MM.1S (cell line): Measurements from ENCODE around the gene MYO1G.

Source experiments
- CTCF ChIP-seq: fragments of 300-600 bp; sonication (generic); IDR thresholded peaks from 2 replicates; pipeline ENCODE4 v1.5.1; 2016; ENCODE audit warnings: antibody characterized with exemption, low read length, mixed read lengths
- EZH2 ChIP-seq: fragments of 300-600 bp; sonication (generic); optimal IDR thresholded peaks from 2 replicates; pipeline ENCODE3; 2017; ENCODE audit warnings: low read depth, mild to moderate bottlenecking, antibody characterized with exemption, low read length, mixed read lengths
- EZH2phosphoT487 ChIP-seq: fragments of 300-600 bp; sonication (generic); IDR thresholded peaks from 2 replicates; pipeline ENCODE4 v1.6.1; 2018; ENCODE audit warnings: antibody characterized with exemption, low read length

GRCh38 chr7:44970523-44971051, 8.2 kb downstream of the MYO1G start:
- TF ChIP-seq CTCF (no peak), EZH2phosphoT487 (no peak), EZH2 (no peak)
